ENCODE results near the gene PAK2. TPM values are rescaled to one million over a fixed set of nuclear protein-coding genes. Genes with fewer than 3 reads are reported as not detected.
"Not testable (repeated sequence)": the region's sequence is repeated elsewhere in the genome, so short reads cannot be mapped to it uniquely, and the experiment has no call there.

Gene PAK2
- total RNA-seq, 1 donor from 2014 or later, result 18.1 TPM

DNA sequence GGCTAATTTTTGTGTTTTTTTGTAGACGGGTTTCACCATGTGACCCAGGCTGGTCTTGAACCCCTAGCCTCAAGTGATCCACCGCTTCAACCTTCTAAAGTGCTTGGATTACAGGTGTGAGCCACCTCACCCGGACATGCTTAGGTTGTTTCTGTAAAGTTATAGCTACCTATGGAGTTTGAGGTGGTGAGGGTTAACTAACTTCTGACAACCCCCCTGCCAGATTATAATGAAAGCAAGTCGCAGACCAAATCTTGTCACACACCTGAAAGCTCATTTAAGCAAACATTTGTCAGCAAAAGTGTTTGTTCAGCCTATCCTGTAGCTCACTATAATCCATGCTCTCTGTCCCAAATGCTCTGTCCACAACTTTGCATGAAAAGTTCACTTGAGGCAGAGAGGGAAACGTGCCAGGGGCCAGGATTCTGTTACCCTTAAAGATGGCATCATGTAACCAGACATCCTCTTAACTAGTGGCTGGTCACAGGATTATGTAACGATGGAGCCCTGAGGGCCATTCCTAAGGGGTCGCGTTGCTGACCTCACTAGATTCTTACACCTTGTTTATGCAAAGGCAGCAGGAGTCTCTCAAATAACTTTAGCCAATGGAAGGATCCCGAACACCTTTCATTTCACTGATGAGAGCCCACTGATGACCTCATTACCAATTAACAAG is 103.9 kb downstream of the PAK2 start:
- DNase-seq (ENCODE audit: low spot score), result no peak

DNA sequence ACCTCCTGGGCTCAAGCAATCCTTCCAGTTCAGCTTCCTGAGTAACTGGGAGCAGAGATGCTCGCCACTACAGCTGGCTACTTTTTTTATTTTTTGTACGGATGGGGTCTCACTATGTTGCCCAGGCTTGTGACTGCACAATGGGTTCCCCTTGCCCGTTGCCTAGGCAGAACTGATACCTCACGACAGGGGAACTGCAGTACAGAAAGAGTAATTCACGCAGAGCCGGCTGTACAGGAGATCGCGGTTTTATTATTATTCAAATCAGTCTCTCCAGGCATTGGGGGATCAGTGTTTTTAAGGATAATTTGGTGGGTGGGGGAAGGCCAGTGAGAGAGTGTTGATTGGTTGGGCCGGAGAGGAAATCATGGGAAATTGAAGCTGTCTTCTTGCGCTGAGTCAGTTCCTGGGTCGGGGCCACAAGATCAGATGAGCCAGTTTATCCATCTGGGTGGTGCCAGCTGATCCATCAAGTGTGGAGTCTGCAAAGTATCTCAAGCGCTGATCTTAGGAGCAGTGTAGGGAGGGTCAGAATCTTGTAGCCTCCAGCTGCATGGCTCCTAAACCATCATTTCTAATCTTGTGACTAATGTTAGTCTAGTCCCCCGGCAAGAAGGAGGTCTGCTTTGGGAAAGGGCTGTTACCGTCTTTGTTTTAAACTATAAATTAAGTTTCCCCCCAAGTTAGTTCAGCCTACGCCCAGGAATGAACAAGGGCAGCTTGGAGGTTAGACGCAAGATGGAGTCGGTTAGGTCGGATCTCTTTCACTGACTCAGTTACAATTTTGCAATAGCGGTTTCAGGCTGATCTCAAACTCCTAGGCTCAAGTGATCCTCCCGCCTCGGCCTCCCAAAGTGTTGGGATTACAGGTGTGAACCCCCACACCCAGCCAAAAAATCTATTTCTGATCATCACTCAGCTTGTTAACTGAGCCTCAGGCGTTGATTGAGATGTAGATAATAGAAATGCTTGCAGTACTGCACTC is 104.9 kb downstream of the PAK2 start:
- DNase-seq (ENCODE audit: low spot score), result not testable (repeated sequence)

DNA sequence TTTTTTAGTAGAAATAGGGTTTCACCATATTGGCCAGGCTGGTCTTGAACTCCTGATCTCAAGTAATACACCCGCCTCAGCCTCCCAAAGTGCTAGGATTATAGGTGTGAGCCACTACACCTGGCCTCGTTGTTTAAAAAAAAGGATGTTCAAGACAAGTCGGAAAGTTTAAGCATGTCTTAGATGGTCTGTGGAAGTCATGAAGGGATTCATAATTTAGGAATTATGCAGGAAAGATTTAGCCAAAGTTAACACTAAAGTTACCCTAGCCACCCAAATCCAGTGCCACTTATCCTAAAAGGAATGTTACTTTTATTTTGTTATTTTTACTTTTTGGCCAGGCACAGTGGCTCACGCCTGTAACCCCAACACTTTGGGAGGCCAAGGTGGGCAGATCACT is 108.7 kb downstream of the PAK2 start:
- DNase-seq (ENCODE audit: low spot score), result not testable (repeated sequence)

DNA sequence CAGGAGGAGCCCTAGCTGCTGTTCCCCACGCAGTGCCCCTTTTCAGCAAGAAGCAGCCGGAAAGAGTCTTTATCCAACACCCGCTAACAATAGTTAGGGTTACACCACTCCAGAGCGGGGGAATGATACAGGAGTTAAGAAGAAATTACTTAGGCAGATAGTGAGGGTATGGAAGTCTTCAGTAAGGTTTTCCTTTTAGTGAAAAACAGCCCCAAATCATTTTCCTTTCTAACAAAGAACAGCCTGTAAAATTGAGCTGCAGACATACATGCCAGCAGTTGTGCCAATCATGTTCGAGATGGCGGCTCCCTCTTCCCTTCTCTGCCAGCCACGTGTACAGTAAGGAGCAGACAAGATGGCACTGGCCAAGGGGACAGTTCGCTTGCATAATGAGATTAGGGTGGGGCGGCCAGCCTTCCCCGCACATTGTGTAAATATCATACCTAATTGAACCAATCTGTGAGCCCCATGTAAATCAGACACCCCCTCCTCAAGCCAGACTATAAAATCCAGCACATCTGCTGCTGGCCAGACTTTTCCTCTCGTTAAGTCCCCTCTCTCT is 109.6 kb downstream of the PAK2 start:
- no peak for DNase-seq (ENCODE audit: low spot score)

DNA sequence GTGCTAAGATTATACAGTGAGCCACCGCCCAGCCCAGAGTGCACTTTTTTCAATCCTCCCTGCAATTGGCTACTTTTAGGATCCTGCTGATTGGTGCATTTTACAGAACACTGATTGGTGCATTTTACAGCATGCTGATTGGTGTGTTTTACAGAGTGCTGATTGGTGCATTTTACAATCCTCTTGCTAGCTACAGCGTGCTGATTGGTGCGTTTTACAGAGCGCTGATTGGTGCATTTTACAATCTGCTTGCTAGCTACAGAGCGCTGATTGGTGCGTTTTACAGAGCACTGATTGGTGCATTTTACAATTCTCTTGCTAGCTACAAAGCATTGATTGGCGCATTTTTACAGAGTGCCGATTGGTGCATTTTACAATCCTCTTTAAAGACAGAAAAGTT is 123.3 kb downstream of the PAK2 start:
- DNase-seq (ENCODE audit: low spot score), result not testable (repeated sequence)

DNA sequence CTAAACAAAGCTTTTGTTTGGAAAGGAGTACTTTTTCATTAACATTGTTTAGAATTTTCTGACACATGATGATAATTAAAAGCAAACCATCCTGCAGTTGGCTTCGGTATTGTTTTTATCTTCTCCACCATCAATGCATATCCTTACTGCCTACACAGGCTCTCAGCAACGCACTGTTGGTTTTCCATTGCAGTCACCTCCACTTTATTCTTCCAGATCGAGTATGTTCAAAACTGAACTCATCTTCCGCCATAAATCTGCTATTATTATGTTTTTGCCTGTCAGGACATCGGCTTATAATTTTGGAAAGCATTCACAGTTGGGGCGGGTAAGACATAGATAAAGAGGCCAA is 127.5 kb downstream of the PAK2 start:
- no peak for DNase-seq (ENCODE audit: low spot score)

DNA sequence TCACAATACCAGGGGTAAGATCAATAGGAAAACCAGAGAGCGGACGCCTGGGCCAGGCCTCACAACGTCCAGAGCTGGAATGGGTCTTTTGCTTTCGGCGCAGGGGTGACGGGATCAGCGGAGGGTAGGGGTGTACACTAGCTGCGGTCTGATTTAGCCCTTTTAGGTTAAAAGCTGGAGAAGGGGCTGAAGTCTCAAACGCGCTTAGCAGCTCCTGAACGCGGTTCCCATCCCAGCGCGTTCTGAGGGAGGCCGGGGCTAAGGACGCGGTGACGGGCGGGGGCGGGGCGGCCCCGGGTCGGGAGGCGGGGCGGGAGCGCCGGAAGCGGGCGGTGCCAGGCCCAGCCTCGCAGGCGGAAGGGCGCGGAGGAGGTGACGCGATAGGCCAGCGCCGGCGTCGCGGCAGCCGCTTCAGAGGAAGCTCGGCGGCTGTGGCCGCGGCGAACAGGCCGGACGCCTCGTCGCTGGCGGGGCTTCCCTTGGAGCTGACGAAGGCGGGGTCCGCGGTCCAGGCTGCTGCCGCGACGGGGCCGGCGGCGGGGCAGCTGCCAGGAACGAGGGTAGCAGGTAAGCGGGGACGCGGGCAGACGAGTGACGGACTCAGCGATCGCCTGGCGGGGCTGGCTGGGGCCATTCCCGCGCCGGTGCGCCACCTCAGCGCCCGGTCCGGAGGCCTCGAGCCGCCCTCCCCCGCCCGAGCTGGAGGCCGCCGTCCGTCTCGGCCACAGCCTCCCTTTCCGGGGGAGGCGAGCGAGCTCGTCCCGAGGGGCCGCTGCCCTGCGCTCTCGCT is 128.0 kb downstream of the PAK2 start, which contains the start of gene SENP5:
Gene SENP5, plus strand, starts transcription at position 414 of the 790 bp plus-strand sequence. CDS start 17,262 bp downstream, outside the sequence.
- peak; percentile 93 for DNase-seq (ENCODE audit: low spot score)

DNA sequence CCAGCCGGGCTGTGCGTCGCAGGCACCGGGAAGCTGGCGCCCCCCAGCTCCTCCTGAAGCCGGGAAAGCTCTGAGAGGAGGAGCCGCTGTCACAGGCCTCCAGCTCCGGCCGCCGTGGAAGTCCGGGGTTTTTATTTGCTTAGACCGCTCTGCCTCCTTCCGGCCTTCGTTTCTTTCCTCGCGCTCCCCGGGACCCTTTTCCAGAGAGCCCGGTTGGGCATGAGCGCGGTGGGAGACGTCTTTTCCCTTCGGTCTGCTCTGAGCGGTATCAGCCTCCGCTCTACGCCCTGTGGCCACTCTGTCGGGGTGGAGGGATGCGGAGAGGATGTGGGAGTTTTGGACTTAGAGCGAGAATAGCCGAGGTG is 128.6 kb downstream of the PAK2 start:
- DNase-seq (ENCODE audit: low spot score), result peak; percentile 12

DNA sequence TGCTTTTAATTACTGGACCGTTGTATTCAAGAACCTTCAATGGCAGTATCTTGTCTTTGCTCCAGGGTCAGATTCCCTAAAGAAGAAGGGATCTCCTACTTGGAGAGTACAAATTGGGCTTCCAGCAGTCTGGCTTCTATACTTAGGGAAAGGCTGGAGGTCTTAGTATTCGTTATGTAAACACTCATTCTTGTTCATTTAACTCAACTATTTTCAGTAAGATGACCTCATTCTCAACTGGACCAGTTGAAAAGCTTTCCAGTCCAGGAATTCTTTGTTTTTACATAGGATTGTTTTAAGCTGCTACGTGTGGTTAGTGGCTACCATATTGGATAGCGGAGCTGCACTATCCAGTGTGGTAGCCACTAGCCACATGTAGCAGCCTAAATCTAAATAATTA is 132.7 kb downstream of the PAK2 start:
- DNase-seq (ENCODE audit: low spot score), result no peak

DNA sequence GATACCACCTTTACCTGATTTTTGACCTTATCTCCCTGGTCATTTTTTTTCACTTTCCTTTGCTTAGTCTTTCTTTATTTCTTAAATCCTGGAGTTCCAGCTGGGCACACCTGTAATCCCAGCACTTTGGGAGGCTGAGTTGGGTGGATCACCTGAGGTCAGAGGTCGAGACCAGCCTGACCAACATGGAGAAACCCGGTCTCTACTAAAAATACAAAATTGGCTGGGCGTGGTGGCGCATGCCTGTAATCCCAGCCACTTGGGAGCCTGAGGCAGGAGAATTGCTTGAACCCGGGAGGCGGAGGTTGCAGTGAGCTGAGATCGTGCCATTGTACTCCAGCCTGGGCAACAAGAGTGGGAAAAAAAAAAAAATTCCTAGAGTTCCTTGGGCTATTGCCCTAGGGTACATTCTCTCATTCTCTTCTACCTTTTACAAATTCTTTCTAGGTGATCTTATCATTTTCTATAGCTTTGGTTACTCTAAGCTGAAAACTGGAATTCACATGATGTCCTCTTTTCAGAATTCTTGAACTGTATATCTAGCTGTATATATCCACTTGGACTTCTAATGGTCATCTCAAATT is 134.9 kb downstream of the PAK2 start:
- not testable (repeated sequence) for DNase-seq (ENCODE audit: low spot score)

DNA sequence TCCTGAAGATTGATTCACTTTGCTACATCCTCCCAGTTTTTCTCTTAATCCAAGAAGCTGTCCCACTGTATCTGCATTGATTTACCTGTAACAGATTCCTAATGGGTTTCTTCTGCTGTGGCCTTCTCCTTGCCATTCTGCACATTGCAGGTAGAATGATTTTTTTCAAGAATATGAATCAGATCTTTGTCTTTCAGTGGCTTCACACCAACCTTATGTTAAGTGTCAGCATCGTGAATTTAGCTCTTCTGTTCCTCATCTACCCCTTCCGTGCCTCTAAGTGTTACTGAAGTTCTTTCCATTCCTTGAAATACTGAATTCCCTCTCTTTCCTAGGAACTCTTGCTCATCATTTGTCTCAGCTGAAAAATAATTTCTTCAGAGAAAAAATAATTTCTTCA is 135.6 kb downstream of the PAK2 start:
- no peak for DNase-seq (ENCODE audit: low spot score)

Other genes starting within 250 kb of the PAK2 start
- 20.2 TPM for gene RNF168, start 236.1 kb upstream of the PAK2 start, total RNA-seq (ENCODE audit: insufficient read depth, low replicate concordance)
- not detected for gene SMCO1, start 224.5 kb upstream of the PAK2 start, total RNA-seq (ENCODE audit: insufficient read depth, low replicate concordance)
- 10.1 TPM for gene WDR53, start 171.3 kb upstream of the PAK2 start, total RNA-seq (ENCODE audit: insufficient read depth, low replicate concordance)
- 11.8 TPM for gene FBXO45, start 171.2 kb upstream of the PAK2 start, total RNA-seq (ENCODE audit: insufficient read depth, low replicate concordance)
- gene NRROS, start 100.2 kb upstream of the PAK2 start, total RNA-seq (ENCODE audit: insufficient read depth, low replicate concordance), result 0.96 TPM
- 7.2 TPM for gene CEP19, start 27.6 kb upstream of the PAK2 start, total RNA-seq (ENCODE audit: insufficient read depth, low replicate concordance)
- gene PIGX, start 27.5 kb upstream of the PAK2 start, total RNA-seq (ENCODE audit: insufficient read depth, low replicate concordance), result 23.8 TPM
- gene SENP5, start 128.1 kb downstream of the PAK2 start, total RNA-seq (ENCODE audit: insufficient read depth, low replicate concordance), result 44.3 TPM
- gene NCBP2, start 202.7 kb downstream of the PAK2 start, total RNA-seq (ENCODE audit: insufficient read depth, low replicate concordance), result 37.3 TPM
- 9.4 TPM for gene PIGZ, start 229.0 kb downstream of the PAK2 start, total RNA-seq (ENCODE audit: insufficient read depth, low replicate concordance)

All from umbilical cord (tissue), 2 donors.